H1 (cell line): ENCODE results near the gene RAD18. TPM values are rescaled to one million over a fixed set of nuclear protein-coding genes. Genes with fewer than 3 reads are reported as not detected.

Experiments used
- CTCF ChIA-PET: fragments of 300-600 bp; sonication (Branson Sonifier 250); formaldehyde crosslinking; loops from one replicate; lab custom pipeline; 2021; ENCODE audit not compliant: partially characterized antibody; lab: Charles Lee
- POLR2A ChIA-PET: fragments of 300-600 bp; sonication (Branson Sonifier 250); formaldehyde crosslinking; loops from one replicate; lab custom pipeline; 2021; ENCODE audit warnings: inconsistent platforms; ENCODE audit not compliant: partially characterized antibody; lab: Charles Lee
- DNase-seq, 2 experiments: peaks; one replicate each; pipeline versions ENCODE4 v3.0.0 to v3.0.0-alpha.2; 2010 to 2022; ENCODE audit warnings: low spot score in 2 of 2, low read depth in 1 of 2, mixed read lengths in 1 of 2
- FAIRE-seq: peaks from 2 replicates; lab custom pipeline; 2011; peaks lifted over from hg19 to GRCh38; lab: Jason Lieb, UNC
- H2AFZ ChIP-seq: 2 replicates; pipeline ENCODE4 v1.8.1; 2012; ENCODE audit warnings: low read length, inconsistent platforms
- H2AK5ac ChIP-seq: 2 replicates; pipeline ENCODE4 v1.6.1; 2013; ENCODE audit warnings: low read depth, low read length
- H2BK120ac ChIP-seq: replicated peaks from 2 replicates; pipeline ENCODE3; 2013; ENCODE audit warnings: low read depth, low read length, inconsistent platforms
- H2BK12ac ChIP-seq: 2 replicates; pipeline ENCODE4 v1.6.1; 2013; ENCODE audit warnings: low read depth, low read length
- H2BK15ac ChIP-seq: 2 replicates; pipeline ENCODE4 v1.6.1; 2013; ENCODE audit warnings: low read length
- H2BK20ac ChIP-seq: 2 replicates; pipeline ENCODE4 v1.6.1; 2013; ENCODE audit warnings: low read length
- H2BK5ac ChIP-seq: 2 replicates; pipeline ENCODE4 v1.6.1; 2013; ENCODE audit warnings: low read depth, low read length
- H3K14ac ChIP-seq: 2 replicates; pipeline ENCODE4 v1.6.1; 2013; ENCODE audit warnings: inconsistent platforms; ENCODE audit not compliant: insufficient read length
- H3K18ac ChIP-seq: 2 replicates; pipeline ENCODE4 v1.6.1; 2013; ENCODE audit warnings: low read length; ENCODE audit errors: extremely low read depth
- H3K23ac ChIP-seq: 2 replicates; pipeline ENCODE4 v1.6.1; 2013; ENCODE audit warnings: inconsistent platforms; ENCODE audit not compliant: insufficient read length
- H3K23me2 ChIP-seq: 2 replicates; pipeline ENCODE4 v1.6.1; 2013; ENCODE audit warnings: low read depth, low read length
- H3K27ac ChIP-seq: 2 replicates; pipeline ENCODE4 v1.6.1; 2011; ENCODE audit warnings: low read depth, low read length, inconsistent platforms
- H3K27me3 ChIP-seq, 4 experiments: replicated peaks in 1 of 4; 1 replicate in 1 of 4; 2 replicates in 3 of 4; pipeline versions ENCODE4 v1.6.1 to v1.8.1; 2011 to 2013; ENCODE audit warnings: low read length in 3 of 4, mild to moderate bottlenecking in 3 of 4, inconsistent platforms in 2 of 4, mixed read lengths in 2 of 4, moderate library complexity in 1 of 4; ENCODE audit not compliant: control insufficient read depth in 3 of 4, insufficient read depth in 3 of 4; ENCODE audit errors: extremely low read depth in 1 of 4
- H3K36me3 ChIP-seq, 4 experiments: 2 replicates each; pipeline versions ENCODE4 v1.6.1 to v1.8.1; 2011 to 2013; ENCODE audit warnings: mild to moderate bottlenecking in 4 of 4, low read length in 3 of 4, moderate library complexity in 2 of 4, control low read depth in 1 of 4, inconsistent platforms in 1 of 4; ENCODE audit not compliant: insufficient read depth in 4 of 4, control insufficient read depth in 2 of 4
- H3K4ac ChIP-seq: replicated peaks from 2 replicates; pipeline ENCODE3; 2013; ENCODE audit warnings: low read length, low read depth, mixed read lengths, inconsistent platforms; ENCODE audit not compliant: insufficient read length
- H3K4me1 ChIP-seq, 4 experiments: replicated peaks in 1 of 4; 1 replicate in 1 of 4; 2 replicates in 3 of 4; pipeline versions ENCODE4 v1.6.1 to v1.8.1; 2011 to 2013; ENCODE audit warnings: low read length in 3 of 4, inconsistent platforms in 2 of 4, mixed read lengths in 1 of 4; ENCODE audit not compliant: insufficient read depth in 4 of 4, control insufficient read depth in 3 of 4
- H3K4me2 ChIP-seq, 2 experiments: 2 replicates each; pipeline versions ENCODE4 v1.6.1 to v1.8.1; 2011 to 2013; ENCODE audit warnings: low read depth in 2 of 2, low read length in 2 of 2, control low read depth in 1 of 2, inconsistent platforms in 1 of 2, mild to moderate bottlenecking in 1 of 2; ENCODE audit not compliant: insufficient read depth in 1 of 2
- H3K4me3 ChIP-seq, 4 experiments: fragments of 200-600, 300-600 bp in 1 of 4; sonication (generic), shearing (Covaris generic), sonication (Bioruptor Twin) in 1 of 4; 2 replicates each; pipeline versions ENCODE4 v1.5.1 to v1.8.1; 2011 to 2016; ENCODE audit warnings: low read length in 4 of 4, low read depth in 3 of 4, control low read depth in 2 of 4, inconsistent platforms in 2 of 4, mild to moderate bottlenecking in 2 of 4, mixed read lengths in 1 of 4, moderate library complexity in 1 of 4; ENCODE audit not compliant: insufficient read depth in 2 of 4; ENCODE audit errors: extremely low read depth in 1 of 4
- H3K56ac ChIP-seq: replicated peaks from 2 replicates; pipeline ENCODE3; 2013; ENCODE audit warnings: low read depth, mild to moderate bottlenecking, mixed read lengths, low read length, inconsistent platforms; ENCODE audit not compliant: insufficient read length
- H3K79me1 ChIP-seq: 2 replicates; pipeline ENCODE4 v1.6.1; 2013; ENCODE audit warnings: low read depth, low read length, control low read depth
- H3K79me2 ChIP-seq, 2 experiments: 2 replicates each; pipeline versions ENCODE4 v1.6.1 to v1.8.1; 2012 to 2013; ENCODE audit warnings: low read length in 2 of 2, mild to moderate bottlenecking in 2 of 2, inconsistent platforms in 1 of 2; ENCODE audit not compliant: insufficient read depth in 2 of 2, control insufficient read depth in 1 of 2
- H3K9ac ChIP-seq, 4 experiments: replicated peaks in 1 of 4; 1 replicate in 1 of 4; 2 replicates in 3 of 4; pipeline versions ENCODE4 v1.6.1 to v1.8.1; 2011 to 2013; ENCODE audit warnings: low read depth in 3 of 4, low read length in 3 of 4, control low read depth in 2 of 4, mild to moderate bottlenecking in 2 of 4, moderate library complexity in 2 of 4, inconsistent platforms in 1 of 4; ENCODE audit errors: extremely low read depth in 1 of 4
- H3K9me3 ChIP-seq, 2 experiments: 2 replicates each; pipeline versions ENCODE4 v1.6.1 to v1.8.1; 2012 to 2013; ENCODE audit warnings: mild to moderate bottlenecking in 2 of 2, moderate library complexity in 2 of 2, control low read depth in 1 of 2, inconsistent platforms in 1 of 2, low read depth in 1 of 2, low read length in 1 of 2, mixed read lengths in 1 of 2; ENCODE audit not compliant: insufficient read depth in 2 of 2
- H4K20me1 ChIP-seq, 2 experiments: replicated peaks in 1 of 2; 2 replicates each; pipeline versions ENCODE3 to v1.8.1; 2011 to 2013; ENCODE audit warnings: inconsistent platforms in 2 of 2, low read length in 2 of 2, mild to moderate bottlenecking in 1 of 2; ENCODE audit not compliant: insufficient read depth in 2 of 2, control insufficient read depth in 1 of 2
- H4K5ac ChIP-seq: 2 replicates; pipeline ENCODE4 v1.6.1; 2013; ENCODE audit warnings: low read length, low read depth, mixed read lengths, inconsistent platforms; ENCODE audit not compliant: insufficient read length
- H4K8ac ChIP-seq: 2 replicates; pipeline ENCODE4 v1.8.0; 2013; ENCODE audit warnings: mild to moderate bottlenecking, moderate library complexity, low read length, inconsistent platforms; ENCODE audit not compliant: insufficient read depth; ENCODE audit errors: extremely low read depth
- H4K91ac ChIP-seq: replicated peaks from 2 replicates; pipeline ENCODE3; 2013; ENCODE audit warnings: low read length, mixed read lengths, inconsistent platforms; ENCODE audit not compliant: insufficient read length
- ATF2 ChIP-seq: IDR thresholded peaks from 2 replicates; pipeline ENCODE4 v1.6.1; 2012; ENCODE audit warnings: low read length, inconsistent platforms
- CBX5 ChIP-seq: fragments of 300-800, 300-1000 bp; sonication (generic); IDR thresholded peaks from 2 replicates; pipeline ENCODE4 v1.7.1; 2016; ENCODE audit warnings: antibody characterized with exemption, low read length, low read depth
- CEBPB ChIP-seq: IDR thresholded peaks from 2 replicates; pipeline ENCODE4 v1.6.1; 2012; ENCODE audit warnings: low read depth, low read length
- CREB1 ChIP-seq: IDR thresholded peaks from 2 replicates; pipeline ENCODE4 v1.6.1; 2012; ENCODE audit warnings: inconsistent platforms
- FOSL1 ChIP-seq: IDR thresholded peaks from 2 replicates; pipeline ENCODE4 v1.6.1; 2011; ENCODE audit warnings: mild to moderate bottlenecking, low read depth, low read length, moderate library complexity; ENCODE audit not compliant: insufficient read depth
- GABPA ChIP-seq: IDR thresholded peaks from 2 replicates; pipeline ENCODE4 v1.6.1; 2011; ENCODE audit warnings: mild to moderate bottlenecking, low read length, moderate library complexity, borderline replicate concordance; ENCODE audit not compliant: insufficient read depth
- NRF1 ChIP-seq: IDR thresholded peaks from 2 replicates; pipeline ENCODE4 v1.6.1; 2011; ENCODE audit warnings: mild to moderate bottlenecking, low read depth, low read length, improper control_type of control experiment
- PHF8 ChIP-seq: fragments of 200-600 bp; sonication (generic); conservative IDR thresholded peaks from 2 replicates; pipeline ENCODE4 v1.7.1; 2012; ENCODE audit warnings: low read depth, mild to moderate bottlenecking, inconsistent platforms, low read length, moderate library complexity
- RNF2 ChIP-seq: fragments of 200-900, 300-1000 bp; sonication (generic); IDR thresholded peaks from 2 replicates; pipeline ENCODE4 v1.7.1; 2016; ENCODE audit warnings: borderline replicate concordance, low read depth, mild to moderate bottlenecking, antibody characterized with exemption, low read length; ENCODE audit not compliant: poor library complexity, severe bottlenecking; ENCODE audit errors: missing control alignments
- SIX5 ChIP-seq: IDR thresholded peaks from 2 replicates; pipeline ENCODE4 v1.6.1; 2011; ENCODE audit warnings: mild to moderate bottlenecking, low read depth, low read length
- SP1 ChIP-seq: IDR thresholded peaks from 2 replicates; pipeline ENCODE4 v1.6.1; 2011; ENCODE audit warnings: low read depth, low read length
- SRF ChIP-seq: IDR thresholded peaks from 2 replicates; pipeline ENCODE4 v1.6.1; 2011; ENCODE audit warnings: mild to moderate bottlenecking, low read depth, low read length, moderate library complexity
- YY1 ChIP-seq: IDR thresholded peaks from 2 replicates; pipeline ENCODE4 v1.6.1; 2011; ENCODE audit warnings: low read depth, mild to moderate bottlenecking, low read length
- WGBS, 2 experiments: shearing (Covaris generic) in 1 of 2; methylation state at CpG; one replicate each; pipeline versions ENCODE4 v1.1.6 to v1.1.7; 2013 to 2015; ENCODE audit warnings: low lambda C conversion rate in 2 of 2, mixed read lengths in 2 of 2, inconsistent platforms in 1 of 2, low coverage in 1 of 2, missing lambda C conversion rate in 1 of 2; ENCODE audit not compliant: insufficient replicate concordance in 2 of 2, insufficient coverage in 1 of 2, insufficient read length in 1 of 2; ENCODE audit errors: extremely low coverage in 1 of 2, missing lambda C conversion rate in 1 of 2; 5-methylcytosine and 5-hydroxymethylcytosine counted together
- polyA plus RNA-seq, 7 experiments: library from polyadenylated mRNA; depleted of rRNA in 3 of 7; stranded (reverse) in 5 of 7; unstranded in 2 of 7; fragments of >200 nt in 5 of 7; fragments of 200-250 nt in 2 of 7; gene quantifications; 1 replicate in 5 of 7; 2 replicates in 1 of 7; 4 replicates in 1 of 7; pipeline versions ENCODE4 v1.2.1 to v1.2.3, GENCODE V29; 2011 to 2013; ENCODE audit warnings: missing spikeins in 2 of 7, mixed read lengths in 2 of 7
- total RNA-seq: library from RNA; stranded (reverse); fragmentation: NEBNext Ultra II Directional; extraction: Animal tissue kit (Norgen Biotek cat#: 25700); gene quantifications from 2 replicates; pipeline ENCODE4 v1.2.1, GENCODE V29; 2021

The RAD18 gene
- total and polyA plus RNA-seq, 2 of the 8 experiments (the other 6 are each of a cell fraction or from before 2014, with no cell fraction given): 13.0 to 23.2 TPM

GRCh38 chr3:8985876-8986275 is 22.6 kb upstream of the RAD18 start:
- Histone ChIP-seq H2BK20ac (no peak overlapping the region), H3K4me1 (peaks cover 0 to 4% (median under 1%) of the 10 kb centered on the region in 4 experiments; a peak in 3 of 7 replicates), H3K23ac (no peak overlapping the region), H3K18ac (no peak overlapping the region), H3K79me1 (no peaks in the 10 kb centered on the region), H3K27me3 (no peaks in the 10 kb centered on the region), H2AFZ (no peak overlapping the region), H3K4me3 (no peak overlapping the region), H3K9me3 (no peaks in the 10 kb centered on the region; a peak in 1 of 4 replicates), H3K23me2 (no peaks in the 10 kb centered on the region), H3K79me2 (no peaks in the 10 kb centered on the region), H4K8ac (peak overlapping the region; percentile 40; the same call in 1 of the 2 replicates), H4K91ac (no peak overlapping the region), H2BK120ac (no peak overlapping the region), H3K4me2 (no peak overlapping the region), H3K27ac (no peak overlapping the region), H3K36me3 (no peaks in the 10 kb centered on the region), H2BK15ac (no peak overlapping the region), H3K56ac (no peak overlapping the region), H4K20me1 (no peaks in the 10 kb centered on the region), H3K14ac (no peak overlapping the region), H3K9ac (no peak overlapping the region), H2BK12ac (no peak overlapping the region), H2BK5ac (no peak overlapping the region), H3K4ac (no peak overlapping the region), H2AK5ac (no peak overlapping the region), H4K5ac (no peak overlapping the region)
- DNase-seq: peak in 1 of 2 experiments; percentile 4
- CTCF ChIA-PET: interaction anchor here (0.7 to 13.2 kb wide), 19 partner anchors 12 to 325 kb away, joined by 3 to 200 read pairs (median 21); partner anchors contain the start of gene SRGAP3
- FAIRE-seq: no peak
- 88% methylated on average over 9 of the region's 9 CpGs; no CpG with 5 or more reads in 1 of the 2 experiments for WGBS, 2 experiments
- POLR2A ChIA-PET: interaction anchor here (1.2 to 2.2 kb wide), 2 partner anchors 76 to 263 kb away, joined by 3 to 5 read pairs; partner anchors contain the start of gene SRGAP3
- TF ChIP-seq SP1: no peak
- no peak for TF ChIP-seq SIX5
- TF ChIP-seq YY1: no peak
- no peak for TF ChIP-seq RNF2
- no peak for TF ChIP-seq NRF1
- no peak for TF ChIP-seq FOSL1
- no peak for TF ChIP-seq CEBPB
- TF ChIP-seq SRF: no peak
- TF ChIP-seq ATF2: no peak
- TF ChIP-seq CREB1: no peak
- no peak for TF ChIP-seq PHF8
- no peak for TF ChIP-seq CBX5
- TF ChIP-seq GABPA: no peak
